Measurements from ENCODE around the gene AMDHD2.
"Not testable (repeated sequence)": the region's sequence is repeated elsewhere in the genome, so short reads cannot be mapped to it uniquely, and the experiment has no call there.

GRCh38 chr16:2575839-2576238 is 55.7 kb downstream of the AMDHD2 start:
- TF ChIP-seq CTCF, POLR2A (IDR thresholded peaks at IDR 0.05): not testable (repeated sequence)
